ENCODE measurements around the gene GGCX. TPM values are rescaled to one million over a fixed set of nuclear protein-coding genes. Genes with fewer than 3 reads are reported as not detected.

GGCX gene
- total and polyA plus RNA-seq, 7 donors = 19.0 to 35.6 (median 22.3) TPM

GRCh38 chr2:85589982-85590791 lies 28.9 kb upstream of the GGCX start:
- 42 to 50% (median 47%) methylated on average over 7 of the region's 7 CpGs for WGBS, 3 donors
- Histone ChIP-seq H3K9me3 (no peaks in the 10 kb centered on the region), H3K36me3 (ENCODE audit: insufficient read depth in 1 of 2, low read depth in 1 of 2) (peaks cover 0 to 5% of the 10 kb centered on the region in 2 donors), H3K27ac (peak overlapping the region; percentile 89), H3K27me3 (ENCODE audit: insufficient read depth in 3 of 3, low read length in 2 of 3) (no peaks in the 10 kb centered on the region), H3K4me1 (peaks cover 75% of the 10 kb centered on the region), H3K4me3 (no peak overlapping the region)
- TF ChIP-seq CTCF (IDR thresholded peaks at IDR 0.05) = no peak
- ATAC-seq (no peak), DNase-seq (peak in 1 of 2 donors; percentile 60)
- intact Hi-C loops (cut with DNase I) = no loop called here

- Histone ChIP-seq H3K4me1 (peaks cover 70% of the 10 kb centered on the region), H3K9me3 (no peaks in the 10 kb centered on the region), H3K27ac (peak overlapping the region; percentile 89), H3K36me3 (ENCODE audit: insufficient read depth in 1 of 2, low read depth in 1 of 2) (peaks cover 0 to 5% of the 10 kb centered on the region in 2 donors), H3K4me3 (no peak overlapping the region), H3K27me3 (ENCODE audit: insufficient read depth in 3 of 3, low read length in 2 of 3) (no peaks in the 10 kb centered on the region)
- intact Hi-C loops (cut with DNase I) = no loop called here
- 27 to 40% (median 27%) methylated on average over 4 of the region's 4 CpGs for WGBS, 3 donors
- ATAC-seq (no peak), DNase-seq (peak; percentile 44 to 72)
- TF ChIP-seq CTCF (IDR thresholded peaks at IDR 0.05) = no peak
These were observed 27.9 kb upstream of the GGCX start for GRCh38 chr2:85589181-85589580.

GRCh38 chr2:85588645-85589044 lies 27.4 kb upstream of the GGCX start:
- no peak for ATAC-seq
- H3K27ac ChIP-seq = peak overlapping the region; percentile 89

GRCh38 chr2:85588236-85588635 lies 26.9 kb upstream of the GGCX start:
- TF ChIP-seq CTCF (IDR thresholded peaks at IDR 0.05) = no peak
- H3K27me3 ChIP-seq (ENCODE audit: insufficient read depth in 3 of 3, low read length in 2 of 3) = no peaks in the 10 kb centered on the region
- H3K9me3 ChIP-seq = no peaks in the 10 kb centered on the region
- H3K36me3 ChIP-seq (ENCODE audit: insufficient read depth in 1 of 2, low read depth in 1 of 2) = peaks cover 0 to 4% of the 10 kb centered on the region in 2 donors
- intact Hi-C loops (cut with DNase I) = no loop called here
- ATAC-seq (no peak), DNase-seq (peak in 1 of 2 donors; percentile 42)
- H3K27ac ChIP-seq = peak overlapping the region; percentile 89
- 43 to 56% (median 51%) methylated on average over 4 of the region's 4 CpGs for WGBS, 3 donors
- peaks cover 74% of the 10 kb centered on the region for H3K4me1 ChIP-seq
- no peak overlapping the region for H3K4me3 ChIP-seq

More at GRCh38 chr2:85588645-85589044, 27.4 kb upstream of the GGCX start:
- 61 to 75% (median 62%) methylated on average over 4 of the region's 4 CpGs for WGBS, 3 donors
- TF ChIP-seq CTCF (IDR thresholded peaks at IDR 0.05) = no peak
- intact Hi-C loops (cut with DNase I) = no loop called here
- Histone ChIP-seq H3K9me3 (no peaks in the 10 kb centered on the region), H3K27me3 (ENCODE audit: insufficient read depth in 3 of 3, low read length in 2 of 3) (no peaks in the 10 kb centered on the region), H3K4me1 (peaks cover 74% of the 10 kb centered on the region), H3K4me3 (no peak overlapping the region), H3K36me3 (ENCODE audit: insufficient read depth in 1 of 2, low read depth in 1 of 2) (peaks cover 0 to 5% of the 10 kb centered on the region in 2 donors)
- DNase-seq = no peak
